GM19467 (cell line): Measurements from ENCODE around the gene SUSD2.
"Not testable (repeated sequence)": the region's sequence is repeated elsewhere in the genome, so short reads cannot be mapped to it uniquely, and the experiment has no call there.

Experiments used
- ATAC-seq: cut with Tn5 transposase; IDR thresholded peaks from one replicate; pipeline ENCODE4 v1.9.1; 2021; ENCODE audit warnings: mild to moderate bottlenecking, moderate library complexity; ENCODE audit not compliant: unreplicated experiment

Gene SUSD2

DNA sequence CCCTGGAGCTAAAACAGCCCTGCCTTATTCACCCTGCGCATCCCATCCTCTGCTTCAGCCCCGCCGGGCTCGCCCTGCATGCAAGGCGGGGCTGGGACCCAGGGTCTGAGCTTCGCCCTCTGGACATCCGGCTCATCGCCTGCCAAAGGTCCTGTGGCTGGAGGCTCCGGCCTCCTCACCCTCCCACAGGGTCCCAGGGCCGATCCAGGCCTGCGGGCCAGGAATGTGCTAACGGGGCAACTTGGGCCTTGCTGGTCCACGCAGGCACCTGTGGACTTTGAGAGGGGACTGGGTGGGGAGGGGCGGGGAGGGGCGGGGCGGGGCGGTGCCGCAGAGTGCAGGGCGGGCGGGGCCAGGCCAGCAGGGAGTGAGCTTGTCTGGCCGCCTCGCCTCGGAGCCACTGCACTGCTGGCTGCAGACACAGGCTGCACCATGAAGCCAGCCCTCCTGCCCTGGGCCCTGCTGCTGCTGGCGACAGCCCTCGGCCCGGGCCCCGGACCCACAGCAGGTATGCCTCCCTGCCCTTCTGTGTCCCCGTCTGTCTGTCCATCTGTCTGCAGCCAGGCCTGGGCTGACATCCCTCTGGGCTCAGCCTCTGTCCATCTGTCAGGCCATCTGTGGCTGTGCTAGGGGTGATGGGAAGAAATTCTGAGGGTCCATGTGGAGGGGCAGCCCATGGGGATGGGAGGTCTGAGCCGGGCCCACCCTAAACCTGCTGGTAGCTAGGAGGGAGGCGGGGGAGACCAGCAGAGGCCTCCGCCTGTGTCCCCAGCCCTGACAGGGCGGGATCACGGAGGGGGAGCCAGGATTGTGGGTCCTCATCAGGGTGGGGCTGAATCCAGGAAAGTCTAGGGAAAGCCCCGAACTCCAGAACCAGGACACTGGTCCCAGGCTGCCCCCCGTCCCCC, at the start of gene SUSD2:
TSS of gene SUSD2 (plus strand) at position 400 of the 908 bp plus-strand sequence. CDS start at position 433, 33 bp downstream.
- ATAC-seq, result no peak

DNA sequence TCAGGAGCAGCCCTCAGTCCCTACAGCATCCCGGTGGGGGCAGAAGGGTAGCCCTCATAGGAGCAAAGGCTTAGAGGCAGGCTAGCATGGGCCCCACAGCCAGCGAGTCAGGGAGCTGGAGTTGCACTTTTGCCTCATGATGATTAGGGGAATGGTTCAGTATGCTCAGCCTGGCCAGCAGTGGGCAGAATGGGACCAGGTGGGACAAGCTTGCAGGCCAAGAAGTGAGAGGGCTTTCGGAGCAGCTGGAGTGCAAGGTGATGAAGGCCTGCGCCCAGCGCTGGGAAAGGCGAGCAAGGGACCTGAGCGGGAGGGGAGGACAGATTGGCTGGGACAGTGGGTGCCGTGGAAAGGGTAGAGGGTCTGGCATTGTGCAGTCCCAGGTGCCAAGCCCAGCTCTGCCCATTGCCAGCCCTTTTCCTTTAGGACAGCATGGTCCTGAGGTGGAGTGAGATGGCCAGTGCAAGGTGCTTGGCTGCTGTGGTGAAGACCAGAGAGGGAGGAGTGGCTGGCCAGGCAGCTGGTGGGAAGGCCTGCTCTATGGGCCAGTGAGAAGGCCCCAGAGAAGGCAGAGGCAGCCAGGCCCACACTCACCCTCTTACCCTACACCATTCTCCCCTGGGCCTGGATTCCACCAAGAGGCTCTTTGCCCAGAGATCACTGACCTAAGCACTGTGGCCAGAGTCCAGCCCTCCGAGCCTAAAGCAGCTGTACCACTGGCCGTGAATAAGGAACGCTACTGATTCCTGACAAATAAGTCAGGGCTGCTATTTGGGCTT, 47.9 kb upstream of the SUSD2 start:
- ATAC-seq, result no peak

DNA sequence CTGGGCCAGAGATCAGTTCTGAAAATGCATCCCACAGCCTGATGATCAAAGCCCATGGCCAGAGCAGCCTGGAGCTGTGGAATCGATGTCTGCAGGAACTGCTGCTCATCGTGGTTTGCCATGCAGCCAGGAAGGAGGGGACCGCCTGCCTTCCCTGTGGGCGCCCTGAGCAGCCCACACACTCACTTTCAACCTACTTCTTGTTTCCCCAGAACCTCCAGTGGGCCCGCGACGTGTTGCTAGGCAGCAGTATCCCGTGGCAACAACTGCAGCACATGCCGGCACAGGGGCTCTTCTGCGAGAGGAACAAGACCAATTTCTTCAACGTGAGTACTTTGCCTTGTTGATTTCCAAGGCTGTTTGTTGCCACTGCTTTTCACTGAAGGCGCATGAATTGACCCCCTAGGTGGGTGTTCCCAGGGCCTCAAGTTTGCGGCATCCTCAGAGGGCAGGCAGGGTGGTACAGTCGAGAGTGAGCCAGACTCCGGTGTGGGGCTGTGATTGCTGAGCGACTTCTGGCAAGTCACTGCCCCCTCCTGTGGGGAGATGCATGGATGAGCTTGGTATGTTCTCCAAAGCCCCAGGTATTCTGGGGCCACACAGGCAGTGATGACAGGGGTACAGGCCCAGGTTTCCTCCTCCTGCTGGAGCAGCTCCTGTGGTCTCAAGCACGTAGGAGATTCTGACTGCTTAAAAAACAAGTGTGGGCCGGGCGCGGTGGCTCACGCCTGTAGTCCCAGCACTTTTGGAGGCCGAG, 47.0 kb upstream of the SUSD2 start:
- ATAC-seq, result no peak

GRCh38 chr22:24136533-24136932, 44.8 kb upstream of the SUSD2 start:
- ATAC-seq, result not testable (repeated sequence)

- no peak for ATAC-seq
These were observed 43.7 kb upstream of the SUSD2 start for GRCh38 chr22:24137595-24137994.

DNA sequence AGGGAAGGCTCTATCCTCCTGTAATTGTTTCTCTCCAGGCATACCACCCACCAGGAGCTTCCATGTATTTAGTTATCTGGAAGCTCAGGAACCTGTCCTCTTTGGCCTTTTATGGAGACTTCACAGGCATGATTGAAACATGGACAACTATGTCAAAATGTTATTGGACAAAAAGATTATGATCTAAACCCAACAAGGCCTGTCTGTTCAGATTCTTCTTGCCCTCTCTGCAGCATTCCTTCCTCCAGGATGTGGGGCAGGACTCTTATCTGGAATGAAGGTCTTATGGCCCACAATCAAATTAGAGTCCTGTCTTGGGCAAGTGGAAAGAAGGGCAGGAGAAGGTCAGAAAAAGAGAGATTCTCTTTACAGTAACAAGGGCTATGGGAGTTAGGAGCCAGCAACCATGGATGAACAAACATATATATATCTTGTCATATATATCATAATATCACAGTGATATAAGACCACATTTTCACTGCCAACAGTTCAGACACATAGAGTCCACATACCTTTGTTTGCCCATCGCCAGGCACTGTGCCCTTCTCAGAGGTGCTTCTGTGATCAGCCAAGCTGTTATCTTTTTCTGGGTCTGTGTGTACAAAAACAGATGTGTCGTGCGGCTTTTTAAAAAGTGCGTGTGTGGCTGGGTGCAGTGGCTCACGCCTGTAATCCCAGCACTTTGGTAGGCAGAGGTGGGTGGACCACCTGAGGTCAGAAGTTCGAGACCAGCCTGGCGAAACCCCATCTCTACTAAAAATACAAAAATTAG, 42.5 kb upstream of the SUSD2 start:
- no peak for ATAC-seq

- no peak for ATAC-seq
These were observed 40.9 kb upstream of the SUSD2 start for GRCh38 chr22:24140357-24140756.

GRCh38 chr22:24141586-24141985, 39.7 kb upstream of the SUSD2 start:
- no peak for ATAC-seq

- ATAC-seq, result no peak
These were observed 39.0 kb upstream of the SUSD2 start for GRCh38 chr22:24142241-24142640.

DNA sequence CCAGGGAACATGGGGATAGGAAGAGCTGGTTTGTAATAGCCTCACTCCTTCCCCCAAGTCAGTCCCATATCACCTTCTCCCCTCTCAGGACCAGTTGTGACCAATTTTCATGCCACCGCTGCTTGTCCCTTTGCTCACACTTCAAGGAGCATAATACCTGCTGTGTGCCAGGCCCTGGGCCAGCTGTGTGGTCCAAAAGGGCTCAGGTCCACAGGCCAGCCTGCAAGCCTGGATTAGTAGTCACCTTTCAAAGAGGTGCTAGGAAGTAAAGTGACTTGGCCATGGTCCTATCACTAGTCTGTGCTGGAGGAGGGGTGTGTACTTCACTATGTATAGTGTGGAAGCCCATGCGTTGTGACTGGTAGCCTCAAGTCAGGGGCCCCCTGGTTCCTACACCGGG, 38.5 kb upstream of the SUSD2 start:
- ATAC-seq, result no peak

DNA sequence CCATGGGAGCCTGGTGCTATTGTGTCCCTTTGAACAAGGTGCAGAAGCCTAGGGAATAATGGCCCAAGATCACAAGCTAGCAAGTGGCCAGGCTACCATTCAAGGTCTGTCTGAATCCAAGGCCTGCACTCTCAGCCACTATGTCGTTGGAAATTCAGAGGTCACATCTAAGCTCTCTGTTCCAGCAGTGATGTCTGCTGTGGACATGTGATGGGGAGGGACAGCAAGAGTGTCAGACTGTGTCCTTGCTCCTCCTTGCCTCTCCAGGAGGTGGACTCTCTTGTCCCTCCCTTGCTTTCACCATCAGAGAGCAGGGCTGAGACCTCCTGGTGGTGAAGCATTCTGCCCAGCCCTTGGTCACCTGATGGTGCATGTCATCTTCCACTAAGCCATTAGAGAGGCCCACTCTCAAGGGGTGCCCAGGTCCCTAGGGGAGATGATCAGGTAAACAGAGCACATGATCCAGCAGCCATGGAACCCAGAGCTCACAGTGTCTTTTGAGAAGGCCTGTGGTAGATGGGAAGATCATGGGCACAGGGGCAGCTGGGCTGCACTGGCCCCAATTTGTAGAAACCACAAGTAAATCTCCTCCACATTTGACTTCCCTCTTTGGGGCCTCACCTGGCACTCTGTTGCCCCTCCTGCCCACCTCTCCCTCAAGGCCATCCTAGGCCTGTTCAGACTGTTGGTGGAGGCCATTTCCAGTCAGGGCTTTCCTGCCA, 37.1 kb upstream of the SUSD2 start:
- ATAC-seq, result no peak

- ATAC-seq, result no peak
These were observed 36.6 kb upstream of the SUSD2 start for GRCh38 chr22:24144778-24145085.

DNA sequence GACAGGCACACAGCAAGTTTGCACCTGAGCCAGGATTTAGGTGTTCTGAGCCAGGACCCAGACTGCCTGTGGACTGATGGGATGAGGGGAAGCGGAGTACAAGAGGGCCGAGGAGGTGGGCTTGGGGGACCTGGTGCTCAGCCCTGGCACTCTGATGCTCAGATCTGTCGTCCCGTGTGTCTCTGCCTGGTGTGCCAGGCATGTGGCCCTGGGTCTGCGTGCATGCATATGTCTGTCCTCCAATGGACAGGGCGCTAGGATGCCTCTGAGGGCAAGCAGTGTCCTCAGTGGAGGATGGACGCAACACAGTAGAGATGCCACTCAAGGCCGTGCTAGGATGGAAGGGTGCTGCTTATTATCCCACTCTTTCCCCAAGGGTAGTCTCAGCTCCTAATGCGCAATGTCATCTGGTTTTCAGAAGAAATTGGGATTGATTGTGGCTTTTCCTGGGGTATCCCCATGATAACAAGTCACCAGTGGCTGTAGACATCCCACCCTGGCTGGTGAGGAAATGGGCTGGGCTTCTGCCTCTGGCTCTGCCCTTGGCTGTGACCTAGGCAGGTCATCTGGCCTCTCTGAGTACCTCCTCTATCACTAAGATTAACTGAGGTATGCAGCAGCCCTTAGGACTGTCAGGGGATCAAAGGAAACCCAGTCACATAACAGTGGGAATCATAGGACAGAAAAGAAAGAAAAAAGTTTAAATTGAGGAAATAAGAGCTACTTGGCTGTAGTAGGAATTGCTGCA, 35.7 kb upstream of the SUSD2 start:
- ATAC-seq, result no peak

DNA sequence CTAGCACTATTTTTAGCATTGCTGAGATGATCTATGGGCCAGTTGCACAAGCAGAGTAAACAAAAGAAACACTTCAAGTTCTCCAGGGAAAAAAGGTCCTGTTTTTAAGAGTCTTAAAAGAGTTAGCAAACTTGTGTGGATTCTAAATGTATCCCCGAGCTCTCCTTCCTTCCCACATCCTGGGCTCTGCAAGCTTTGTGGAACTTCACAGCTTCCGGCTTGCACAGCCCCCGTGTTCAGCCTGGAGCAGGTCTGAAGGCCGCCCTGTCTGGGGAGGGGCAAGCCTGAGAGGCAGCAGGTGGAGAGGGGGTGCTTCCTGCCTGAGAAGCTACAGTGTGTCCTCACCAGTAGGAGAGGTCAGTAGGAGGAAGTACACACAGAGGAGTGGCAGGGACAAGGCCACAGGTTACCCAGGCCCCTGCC, 35.1 kb upstream of the SUSD2 start:
- no peak for ATAC-seq

GRCh38 chr22:24146791-24147353, 34.4 kb upstream of the SUSD2 start:
- ATAC-seq, result no peak

DNA sequence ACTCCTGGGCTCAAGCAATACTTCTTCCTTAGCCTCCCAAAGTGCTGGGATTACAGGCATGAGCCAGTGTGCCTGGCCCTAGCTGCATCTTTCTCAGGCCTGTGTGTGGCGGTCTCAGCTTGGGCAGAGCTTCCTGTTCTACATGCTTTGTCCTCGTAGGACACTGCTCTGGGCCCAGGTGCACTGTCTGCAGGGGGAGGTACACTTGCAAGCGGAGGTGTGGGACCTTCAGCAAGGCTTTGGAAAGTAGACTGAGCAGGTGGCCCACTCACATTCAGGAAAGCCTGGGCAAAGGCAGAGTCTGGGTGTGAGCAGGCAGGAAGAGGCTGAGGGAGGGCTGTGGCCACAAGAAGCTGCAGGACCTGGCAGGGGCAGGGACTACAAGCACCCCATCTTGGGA, 33.6 kb upstream of the SUSD2 start:
- ATAC-seq, result no peak

GRCh38 chr22:24148266-24149197, 32.8 kb upstream of the SUSD2 start:
- ATAC-seq, result no peak

DNA sequence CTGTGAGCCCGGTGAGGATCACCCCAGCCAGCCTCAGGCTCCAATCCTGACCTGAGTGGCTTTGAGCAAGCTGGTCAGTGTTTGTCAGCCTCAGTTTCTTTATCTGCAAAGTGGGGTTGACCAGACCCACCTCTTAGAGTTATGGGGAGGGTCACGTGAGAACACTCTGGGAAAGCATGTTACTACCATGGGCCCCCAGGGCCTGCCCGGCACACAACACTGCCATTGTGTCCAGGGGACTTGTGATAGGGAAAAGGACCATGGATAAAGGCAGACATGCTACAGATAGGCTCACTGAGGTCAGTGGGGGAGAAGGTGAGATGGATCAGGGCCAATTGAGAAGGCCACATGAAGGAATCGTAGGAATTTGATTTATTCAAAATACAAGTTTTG, 32.1 kb upstream of the SUSD2 start:
- ATAC-seq, result no peak
